WTC11 (cell line): ENCODE results near the gene RIPOR3.

Experiments
- CREM ChIP-seq: sonication (generic); formaldehyde crosslinking; IDR thresholded peaks from 2 replicates; pipeline ENCODE4 v1.8.1; 2022; ENCODE audit warnings: mild to moderate bottlenecking, missing genetic modification reagents, moderate library complexity
- ELF4 ChIP-seq: sonication (generic); formaldehyde crosslinking; IDR thresholded peaks from 2 replicates; pipeline ENCODE4 v1.8.1; 2022; ENCODE audit warnings: low read depth, mild to moderate bottlenecking, moderate library complexity, missing genetic modification reagents
- JUN ChIP-seq: sonication (generic); formaldehyde crosslinking; IDR thresholded peaks from 2 replicates; pipeline ENCODE4 v1.8.0; 2023; ENCODE audit warnings: mild to moderate bottlenecking, missing genetic modification reagents
- NFE2L1 ChIP-seq: sonication (generic); formaldehyde crosslinking; IDR thresholded peaks from 2 replicates; pipeline ENCODE4 v1.8.1; 2023; ENCODE audit warnings: missing genetic modification reagents
- NFYB ChIP-seq: sonication (generic); formaldehyde crosslinking; conservative IDR thresholded peaks from 2 replicates; pipeline ENCODE4 v1.8.0; 2022; ENCODE audit warnings: low read depth, missing genetic modification reagents
- TEAD4 ChIP-seq: sonication (generic); formaldehyde crosslinking; IDR thresholded peaks from 2 replicates; pipeline ENCODE4 v1.8.0; 2022; ENCODE audit warnings: mild to moderate bottlenecking, missing genetic modification reagents
- ZNF263 ChIP-seq: sonication (generic); formaldehyde crosslinking; IDR thresholded peaks from 2 replicates; pipeline ENCODE4 v1.8.1; 2022; ENCODE audit warnings: low read depth, mild to moderate bottlenecking, moderate library complexity, missing genetic modification reagents
- TF ChIP-seq, protein P1 (sequence below): fragments of 200-600 bp; IDR thresholded peaks from 2 replicates; pipeline ENCODE4 v1.8.0; 2022; ENCODE audit warnings: antibody characterized with exemption
- TF ChIP-seq, protein P2 (sequence below): sonication (generic); formaldehyde crosslinking; IDR thresholded peaks from 2 replicates; pipeline ENCODE4 v1.8.1; 2022; ENCODE audit warnings: low read depth, mild to moderate bottlenecking, moderate library complexity, missing genetic modification reagents, borderline replicate concordance
- TF ChIP-seq, protein P3 (sequence below): sonication (generic); formaldehyde crosslinking; IDR thresholded peaks from 2 replicates; pipeline ENCODE4 v1.8.0; 2022; ENCODE audit warnings: mild to moderate bottlenecking, missing genetic modification reagents
- TF ChIP-seq, protein P4 (sequence below): sonication (generic); formaldehyde crosslinking; IDR thresholded peaks from 2 replicates; pipeline ENCODE4 v1.8.1; 2022; ENCODE audit warnings: mild to moderate bottlenecking, moderate library complexity, missing genetic modification reagents
- TF ChIP-seq, protein P5 (sequence below): sonication (generic); formaldehyde crosslinking; IDR thresholded peaks from 2 replicates; pipeline ENCODE4 v1.8.0; 2023; ENCODE audit warnings: missing genetic modification reagents

DNA sequence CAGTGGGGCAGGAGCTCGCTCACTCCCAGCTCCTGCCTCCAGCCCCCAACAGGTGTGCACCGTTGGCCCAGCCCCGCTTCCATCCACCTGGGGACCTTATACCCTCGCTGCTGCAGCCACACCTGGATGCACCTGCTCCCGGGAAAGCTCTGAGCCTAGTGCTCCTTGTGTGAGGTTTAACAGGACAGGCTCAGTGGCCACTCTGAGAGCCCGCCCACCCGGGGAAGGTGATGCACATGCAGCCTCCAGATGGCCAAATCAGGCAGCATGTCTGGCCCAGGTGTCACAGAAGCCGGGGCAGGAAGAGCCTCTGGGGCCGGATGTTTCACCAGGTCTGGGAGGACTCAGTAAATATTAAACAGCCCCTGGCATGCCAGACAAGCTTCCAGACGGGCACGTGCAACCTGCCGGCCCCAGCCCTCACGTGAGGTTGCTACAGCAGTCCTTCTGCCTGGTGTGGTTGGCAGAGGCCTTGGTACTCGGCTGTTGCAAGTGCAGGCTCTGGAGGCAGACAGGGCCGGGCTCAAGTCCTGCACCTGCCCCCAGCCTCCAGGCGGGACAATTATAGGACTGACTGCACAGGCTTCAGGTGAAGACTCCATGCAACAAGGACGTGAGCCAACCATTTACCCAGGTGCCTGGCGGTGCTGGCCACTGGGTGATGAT is 66.9 kb downstream of the RIPOR3 start:
- TF ChIP-seq, protein P1, sequence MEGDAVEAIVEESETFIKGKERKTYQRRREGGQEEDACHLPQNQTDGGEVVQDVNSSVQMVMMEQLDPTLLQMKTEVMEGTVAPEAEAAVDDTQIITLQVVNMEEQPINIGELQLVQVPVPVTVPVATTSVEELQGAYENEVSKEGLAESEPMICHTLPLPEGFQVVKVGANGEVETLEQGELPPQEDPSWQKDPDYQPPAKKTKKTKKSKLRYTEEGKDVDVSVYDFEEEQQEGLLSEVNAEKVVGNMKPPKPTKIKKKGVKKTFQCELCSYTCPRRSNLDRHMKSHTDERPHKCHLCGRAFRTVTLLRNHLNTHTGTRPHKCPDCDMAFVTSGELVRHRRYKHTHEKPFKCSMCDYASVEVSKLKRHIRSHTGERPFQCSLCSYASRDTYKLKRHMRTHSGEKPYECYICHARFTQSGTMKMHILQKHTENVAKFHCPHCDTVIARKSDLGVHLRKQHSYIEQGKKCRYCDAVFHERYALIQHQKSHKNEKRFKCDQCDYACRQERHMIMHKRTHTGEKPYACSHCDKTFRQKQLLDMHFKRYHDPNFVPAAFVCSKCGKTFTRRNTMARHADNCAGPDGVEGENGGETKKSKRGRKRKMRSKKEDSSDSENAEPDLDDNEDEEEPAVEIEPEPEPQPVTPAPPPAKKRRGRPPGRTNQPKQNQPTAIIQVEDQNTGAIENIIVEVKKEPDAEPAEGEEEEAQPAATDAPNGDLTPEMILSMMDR, result no peak
- TF ChIP-seq NFYB (CRISPR knock-in tag) (no peak), JUN (no peak), ZNF263 (CRISPR knock-in tag) (no peak), NFE2L1 (CRISPR knock-in tag) (no peak), ELF4 (CRISPR knock-in tag) (no peak), CREM (CRISPR knock-in tag) (no peak), TEAD4 (CRISPR knock-in tag) (no peak)
- TF ChIP-seq, protein P2, sequence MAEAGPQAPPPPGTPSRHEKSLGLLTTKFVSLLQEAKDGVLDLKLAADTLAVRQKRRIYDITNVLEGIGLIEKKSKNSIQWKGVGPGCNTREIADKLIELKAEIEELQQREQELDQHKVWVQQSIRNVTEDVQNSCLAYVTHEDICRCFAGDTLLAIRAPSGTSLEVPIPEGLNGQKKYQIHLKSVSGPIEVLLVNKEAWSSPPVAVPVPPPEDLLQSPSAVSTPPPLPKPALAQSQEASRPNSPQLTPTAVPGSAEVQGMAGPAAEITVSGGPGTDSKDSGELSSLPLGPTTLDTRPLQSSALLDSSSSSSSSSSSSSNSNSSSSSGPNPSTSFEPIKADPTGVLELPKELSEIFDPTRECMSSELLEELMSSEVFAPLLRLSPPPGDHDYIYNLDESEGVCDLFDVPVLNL (CRISPR knock-in tag), result no peak
- TF ChIP-seq, protein P3, sequence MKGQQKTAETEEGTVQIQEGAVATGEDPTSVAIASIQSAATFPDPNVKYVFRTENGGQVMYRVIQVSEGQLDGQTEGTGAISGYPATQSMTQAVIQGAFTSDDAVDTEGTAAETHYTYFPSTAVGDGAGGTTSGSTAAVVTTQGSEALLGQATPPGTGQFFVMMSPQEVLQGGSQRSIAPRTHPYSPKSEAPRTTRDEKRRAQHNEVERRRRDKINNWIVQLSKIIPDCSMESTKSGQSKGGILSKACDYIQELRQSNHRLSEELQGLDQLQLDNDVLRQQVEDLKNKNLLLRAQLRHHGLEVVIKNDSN (CRISPR knock-in tag), result no peak
- TF ChIP-seq, protein P4, sequence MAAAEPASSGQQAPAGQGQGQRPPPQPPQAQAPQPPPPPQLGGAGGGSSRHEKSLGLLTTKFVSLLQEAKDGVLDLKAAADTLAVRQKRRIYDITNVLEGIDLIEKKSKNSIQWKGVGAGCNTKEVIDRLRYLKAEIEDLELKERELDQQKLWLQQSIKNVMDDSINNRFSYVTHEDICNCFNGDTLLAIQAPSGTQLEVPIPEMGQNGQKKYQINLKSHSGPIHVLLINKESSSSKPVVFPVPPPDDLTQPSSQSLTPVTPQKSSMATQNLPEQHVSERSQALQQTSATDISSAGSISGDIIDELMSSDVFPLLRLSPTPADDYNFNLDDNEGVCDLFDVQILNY (CRISPR knock-in tag), result no peak
- TF ChIP-seq, protein P5, sequence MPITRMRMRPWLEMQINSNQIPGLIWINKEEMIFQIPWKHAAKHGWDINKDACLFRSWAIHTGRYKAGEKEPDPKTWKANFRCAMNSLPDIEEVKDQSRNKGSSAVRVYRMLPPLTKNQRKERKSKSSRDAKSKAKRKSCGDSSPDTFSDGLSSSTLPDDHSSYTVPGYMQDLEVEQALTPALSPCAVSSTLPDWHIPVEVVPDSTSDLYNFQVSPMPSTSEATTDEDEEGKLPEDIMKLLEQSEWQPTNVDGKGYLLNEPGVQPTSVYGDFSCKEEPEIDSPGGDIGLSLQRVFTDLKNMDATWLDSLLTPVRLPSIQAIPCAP (CRISPR knock-in tag), result no peak
